H1 (cell line): ENCODE measurements around the gene ZNF648. TPM values are rescaled to one million over a fixed set of nuclear protein-coding genes. Genes with fewer than 3 reads are reported as not detected.
A peak's percentile ranks its signal among the peaks of the same experiment; 100 is the strongest.

ENCODE experiments used
- CTCF ChIA-PET: fragments of 300-600 bp; sonication (Branson Sonifier 250); formaldehyde crosslinking; loops from one replicate; lab custom pipeline; 2021; ENCODE audit not compliant: partially characterized antibody; lab: Charles Lee
- POLR2A ChIA-PET: fragments of 300-600 bp; sonication (Branson Sonifier 250); formaldehyde crosslinking; loops from one replicate; lab custom pipeline; 2021; ENCODE audit warnings: inconsistent platforms; ENCODE audit not compliant: partially characterized antibody; lab: Charles Lee
- DNase-seq, 2 experiments: peaks; one replicate each; pipeline versions ENCODE4 v3.0.0 to v3.0.0-alpha.2; 2010 to 2022; ENCODE audit warnings: low spot score in 2 of 2, low read depth in 1 of 2, mixed read lengths in 1 of 2
- FAIRE-seq: peaks from 2 replicates; lab custom pipeline; 2011; peaks lifted over from hg19 to GRCh38; lab: Jason Lieb, UNC
- H2AFZ ChIP-seq: 2 replicates; pipeline ENCODE4 v1.8.1; 2012; ENCODE audit warnings: low read length, inconsistent platforms
- H2AK5ac ChIP-seq: 2 replicates; pipeline ENCODE4 v1.6.1; 2013; ENCODE audit warnings: low read depth, low read length
- H2BK120ac ChIP-seq: replicated peaks from 2 replicates; pipeline ENCODE3; 2013; ENCODE audit warnings: low read depth, low read length, inconsistent platforms
- H2BK12ac ChIP-seq: 2 replicates; pipeline ENCODE4 v1.6.1; 2013; ENCODE audit warnings: low read depth, low read length
- H2BK15ac ChIP-seq: 2 replicates; pipeline ENCODE4 v1.6.1; 2013; ENCODE audit warnings: low read length
- H2BK20ac ChIP-seq: 2 replicates; pipeline ENCODE4 v1.6.1; 2013; ENCODE audit warnings: low read length
- H2BK5ac ChIP-seq: 2 replicates; pipeline ENCODE4 v1.6.1; 2013; ENCODE audit warnings: low read depth, low read length
- H3K14ac ChIP-seq: 2 replicates; pipeline ENCODE4 v1.6.1; 2013; ENCODE audit warnings: inconsistent platforms; ENCODE audit not compliant: insufficient read length
- H3K18ac ChIP-seq: 2 replicates; pipeline ENCODE4 v1.6.1; 2013; ENCODE audit warnings: low read length; ENCODE audit errors: extremely low read depth
- H3K23ac ChIP-seq: 2 replicates; pipeline ENCODE4 v1.6.1; 2013; ENCODE audit warnings: inconsistent platforms; ENCODE audit not compliant: insufficient read length
- H3K23me2 ChIP-seq: 2 replicates; pipeline ENCODE4 v1.6.1; 2013; ENCODE audit warnings: low read depth, low read length
- H3K27ac ChIP-seq: 2 replicates; pipeline ENCODE4 v1.6.1; 2011; ENCODE audit warnings: low read depth, low read length, inconsistent platforms
- H3K27me3 ChIP-seq, 4 experiments: replicated peaks in 1 of 4; 1 replicate in 1 of 4; 2 replicates in 3 of 4; pipeline versions ENCODE4 v1.6.1 to v1.8.1; 2011 to 2013; ENCODE audit warnings: low read length in 3 of 4, mild to moderate bottlenecking in 3 of 4, inconsistent platforms in 2 of 4, mixed read lengths in 2 of 4, moderate library complexity in 1 of 4; ENCODE audit not compliant: control insufficient read depth in 3 of 4, insufficient read depth in 3 of 4; ENCODE audit errors: extremely low read depth in 1 of 4
- H3K36me3 ChIP-seq, 4 experiments: 2 replicates each; pipeline versions ENCODE4 v1.6.1 to v1.8.1; 2011 to 2013; ENCODE audit warnings: mild to moderate bottlenecking in 4 of 4, low read length in 3 of 4, moderate library complexity in 2 of 4, control low read depth in 1 of 4, inconsistent platforms in 1 of 4; ENCODE audit not compliant: insufficient read depth in 4 of 4, control insufficient read depth in 2 of 4
- H3K4ac ChIP-seq: replicated peaks from 2 replicates; pipeline ENCODE3; 2013; ENCODE audit warnings: low read length, low read depth, mixed read lengths, inconsistent platforms; ENCODE audit not compliant: insufficient read length
- H3K4me1 ChIP-seq, 4 experiments: replicated peaks in 1 of 4; 1 replicate in 1 of 4; 2 replicates in 3 of 4; pipeline versions ENCODE4 v1.6.1 to v1.8.1; 2011 to 2013; ENCODE audit warnings: low read length in 3 of 4, inconsistent platforms in 2 of 4, mixed read lengths in 1 of 4; ENCODE audit not compliant: insufficient read depth in 4 of 4, control insufficient read depth in 3 of 4
- H3K4me2 ChIP-seq, 2 experiments: 2 replicates each; pipeline versions ENCODE4 v1.6.1 to v1.8.1; 2011 to 2013; ENCODE audit warnings: low read depth in 2 of 2, low read length in 2 of 2, control low read depth in 1 of 2, inconsistent platforms in 1 of 2, mild to moderate bottlenecking in 1 of 2; ENCODE audit not compliant: insufficient read depth in 1 of 2
- H3K4me3 ChIP-seq, 4 experiments: fragments of 200-600, 300-600 bp in 1 of 4; sonication (generic), shearing (Covaris generic), sonication (Bioruptor Twin) in 1 of 4; 2 replicates each; pipeline versions ENCODE4 v1.5.1 to v1.8.1; 2011 to 2016; ENCODE audit warnings: low read length in 4 of 4, low read depth in 3 of 4, control low read depth in 2 of 4, inconsistent platforms in 2 of 4, mild to moderate bottlenecking in 2 of 4, mixed read lengths in 1 of 4, moderate library complexity in 1 of 4; ENCODE audit not compliant: insufficient read depth in 2 of 4; ENCODE audit errors: extremely low read depth in 1 of 4
- H3K56ac ChIP-seq: replicated peaks from 2 replicates; pipeline ENCODE3; 2013; ENCODE audit warnings: low read depth, mild to moderate bottlenecking, mixed read lengths, low read length, inconsistent platforms; ENCODE audit not compliant: insufficient read length
- H3K79me1 ChIP-seq: 2 replicates; pipeline ENCODE4 v1.6.1; 2013; ENCODE audit warnings: low read depth, low read length, control low read depth
- H3K79me2 ChIP-seq, 2 experiments: 2 replicates each; pipeline versions ENCODE4 v1.6.1 to v1.8.1; 2012 to 2013; ENCODE audit warnings: low read length in 2 of 2, mild to moderate bottlenecking in 2 of 2, inconsistent platforms in 1 of 2; ENCODE audit not compliant: insufficient read depth in 2 of 2, control insufficient read depth in 1 of 2
- H3K9ac ChIP-seq, 4 experiments: replicated peaks in 1 of 4; 1 replicate in 1 of 4; 2 replicates in 3 of 4; pipeline versions ENCODE4 v1.6.1 to v1.8.1; 2011 to 2013; ENCODE audit warnings: low read depth in 3 of 4, low read length in 3 of 4, control low read depth in 2 of 4, mild to moderate bottlenecking in 2 of 4, moderate library complexity in 2 of 4, inconsistent platforms in 1 of 4; ENCODE audit errors: extremely low read depth in 1 of 4
- H3K9me3 ChIP-seq, 2 experiments: 2 replicates each; pipeline versions ENCODE4 v1.6.1 to v1.8.1; 2012 to 2013; ENCODE audit warnings: mild to moderate bottlenecking in 2 of 2, moderate library complexity in 2 of 2, control low read depth in 1 of 2, inconsistent platforms in 1 of 2, low read depth in 1 of 2, low read length in 1 of 2, mixed read lengths in 1 of 2; ENCODE audit not compliant: insufficient read depth in 2 of 2
- H4K20me1 ChIP-seq, 2 experiments: replicated peaks in 1 of 2; 2 replicates each; pipeline versions ENCODE3 to v1.8.1; 2011 to 2013; ENCODE audit warnings: inconsistent platforms in 2 of 2, low read length in 2 of 2, mild to moderate bottlenecking in 1 of 2; ENCODE audit not compliant: insufficient read depth in 2 of 2, control insufficient read depth in 1 of 2
- H4K5ac ChIP-seq: 2 replicates; pipeline ENCODE4 v1.6.1; 2013; ENCODE audit warnings: low read length, low read depth, mixed read lengths, inconsistent platforms; ENCODE audit not compliant: insufficient read length
- H4K8ac ChIP-seq: 2 replicates; pipeline ENCODE4 v1.8.0; 2013; ENCODE audit warnings: mild to moderate bottlenecking, moderate library complexity, low read length, inconsistent platforms; ENCODE audit not compliant: insufficient read depth; ENCODE audit errors: extremely low read depth
- H4K91ac ChIP-seq: replicated peaks from 2 replicates; pipeline ENCODE3; 2013; ENCODE audit warnings: low read length, mixed read lengths, inconsistent platforms; ENCODE audit not compliant: insufficient read length
- CBX5 ChIP-seq: fragments of 300-800, 300-1000 bp; sonication (generic); IDR thresholded peaks from 2 replicates; pipeline ENCODE4 v1.7.1; 2016; ENCODE audit warnings: antibody characterized with exemption, low read length, low read depth
- CBX8 ChIP-seq: fragments of 300-800, 300-1000 bp; sonication (generic); IDR thresholded peaks from 2 replicates; pipeline ENCODE4 v1.7.1; 2016; ENCODE audit warnings: low read depth, low read length, borderline replicate concordance
- CEBPB ChIP-seq: IDR thresholded peaks from 2 replicates; pipeline ENCODE4 v1.6.1; 2012; ENCODE audit warnings: low read depth, low read length
- CHD1 ChIP-seq: IDR thresholded peaks from 2 replicates; pipeline ENCODE4 v1.6.1; 2012; ENCODE audit warnings: low read depth, low read length, improper control_type of control experiment
- HDAC2 ChIP-seq, 2 experiments: fragments of 300-600 bp in 1 of 2; sonication (generic) in 1 of 2; IDR thresholded peaks; 2 replicates each; pipeline ENCODE4 v1.6.1; 2011 to 2012; ENCODE audit warnings: low read depth in 2 of 2, low read length in 2 of 2, mild to moderate bottlenecking in 2 of 2, moderate library complexity in 2 of 2, borderline replicate concordance in 1 of 2, inconsistent platforms in 1 of 2
- JUND ChIP-seq: IDR thresholded peaks from 2 replicates; pipeline ENCODE4 v1.6.1; 2011; ENCODE audit warnings: mild to moderate bottlenecking, improper control_type of control experiment, low read length
- MAFK ChIP-seq: IDR thresholded peaks from 2 replicates; pipeline ENCODE4 v1.6.1; 2012; ENCODE audit warnings: low read depth, mild to moderate bottlenecking, improper control_type of control experiment, low read length
- NRF1 ChIP-seq: IDR thresholded peaks from 2 replicates; pipeline ENCODE4 v1.6.1; 2011; ENCODE audit warnings: mild to moderate bottlenecking, low read depth, low read length, improper control_type of control experiment
- SP2 ChIP-seq: IDR thresholded peaks from 2 replicates; pipeline ENCODE4 v1.6.1; 2012; ENCODE audit warnings: mild to moderate bottlenecking, low read length, inconsistent platforms
- SP4 ChIP-seq: IDR thresholded peaks from 2 replicates; pipeline ENCODE4 v1.6.1; 2012; ENCODE audit warnings: low read length, inconsistent platforms
- YY1 ChIP-seq: IDR thresholded peaks from 2 replicates; pipeline ENCODE4 v1.6.1; 2011; ENCODE audit warnings: low read depth, mild to moderate bottlenecking, low read length
- ZNF274 ChIP-seq: IDR thresholded peaks from 2 replicates; pipeline ENCODE4 v1.7.0; 2012; ENCODE audit warnings: low read length, borderline replicate concordance; ENCODE audit errors: extremely low read depth
- WGBS, 2 experiments: shearing (Covaris generic) in 1 of 2; methylation state at CpG; one replicate each; pipeline versions ENCODE4 v1.1.6 to v1.1.7; 2013 to 2015; ENCODE audit warnings: low lambda C conversion rate in 2 of 2, mixed read lengths in 2 of 2, inconsistent platforms in 1 of 2, low coverage in 1 of 2, missing lambda C conversion rate in 1 of 2; ENCODE audit not compliant: insufficient replicate concordance in 2 of 2, insufficient coverage in 1 of 2, insufficient read length in 1 of 2; ENCODE audit errors: extremely low coverage in 1 of 2, missing lambda C conversion rate in 1 of 2; 5-methylcytosine and 5-hydroxymethylcytosine counted together
- polyA plus RNA-seq, 7 experiments: library from polyadenylated mRNA; depleted of rRNA in 3 of 7; stranded (reverse) in 5 of 7; unstranded in 2 of 7; fragments of >200 nt in 5 of 7; fragments of 200-250 nt in 2 of 7; gene quantifications; 1 replicate in 5 of 7; 2 replicates in 1 of 7; 4 replicates in 1 of 7; pipeline versions ENCODE4 v1.2.1 to v1.2.3, GENCODE V29; 2011 to 2013; ENCODE audit warnings: missing spikeins in 2 of 7, mixed read lengths in 2 of 7
- total RNA-seq: library from RNA; stranded (reverse); fragmentation: NEBNext Ultra II Directional; extraction: Animal tissue kit (Norgen Biotek cat#: 25700); gene quantifications from 2 replicates; pipeline ENCODE4 v1.2.1, GENCODE V29; 2021

ZNF648 gene
- total and polyA plus RNA-seq, 2 of the 8 experiments (the other 6 are each of a cell fraction or from before 2014, with no cell fraction given): 0.20 to 0.53 TPM

DNA sequence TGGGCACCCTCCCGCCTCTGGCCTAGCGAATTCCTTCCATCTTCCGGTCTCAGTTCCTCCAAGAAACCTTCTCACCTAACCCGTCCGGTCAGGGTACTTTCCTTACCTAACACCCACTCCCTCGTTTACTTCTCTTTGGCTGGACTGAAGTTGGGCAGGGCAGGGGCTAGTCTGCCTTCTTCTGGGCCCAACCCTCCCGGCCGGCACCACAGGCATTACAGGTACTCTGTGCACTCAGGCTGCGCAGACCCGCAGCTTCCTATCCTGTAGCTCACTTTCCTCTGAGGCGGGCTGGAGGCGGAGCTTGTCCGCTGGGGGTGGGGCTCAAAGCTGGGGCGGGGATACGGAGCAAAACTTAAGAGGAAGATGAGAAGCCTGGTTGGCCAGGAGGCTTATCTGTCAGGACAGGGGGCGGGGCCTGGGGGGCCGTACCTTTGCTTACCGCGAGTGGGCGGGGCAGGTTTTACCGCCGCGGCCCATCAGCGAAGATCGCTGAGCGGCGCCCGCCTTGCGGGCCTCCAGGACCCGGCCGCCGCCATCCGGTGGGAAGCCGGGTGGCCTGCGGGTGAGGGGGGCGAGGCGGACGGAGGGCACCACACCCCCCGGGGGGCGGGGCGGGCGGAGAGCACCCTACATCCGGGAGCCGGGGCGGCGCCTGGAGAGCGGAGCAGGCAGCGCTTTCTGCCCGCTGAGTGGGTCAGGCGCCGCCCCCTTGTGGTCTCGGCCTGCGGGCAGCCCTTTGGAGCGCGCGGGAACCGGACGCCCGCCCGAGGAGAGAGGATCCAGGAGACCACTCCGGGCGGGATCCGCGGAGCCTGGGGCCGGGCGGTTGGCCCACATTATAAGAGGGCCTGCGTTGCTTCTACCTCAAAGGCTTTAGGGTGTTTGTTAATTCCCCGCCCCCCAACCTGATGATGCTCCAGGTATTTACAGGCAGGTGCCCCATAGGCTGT lies 31.9 kb downstream of the ZNF648 start:
- no peaks in the 10 kb centered on the region for H3K9me3 ChIP-seq
- peak overlapping the region; percentile 91 for H3K56ac ChIP-seq
- 2% methylated on average over 38 of the region's 68 CpGs; no CpG with 5 or more reads in 1 of the 2 experiments for WGBS, 2 experiments
- H2AFZ ChIP-seq: peak overlapping the region; percentile 34; the same call in 1 of the 2 replicates
- H2BK5ac ChIP-seq: peak overlapping the region; percentile 89
- no peak overlapping the region for H3K14ac ChIP-seq
- H3K27me3 ChIP-seq: no peaks in the 10 kb centered on the region; a peak in 1 of 7 replicates
- no peaks in the 10 kb centered on the region for H3K79me1 ChIP-seq
- peak overlapping the region; percentile 34 for H2BK15ac ChIP-seq
- peak overlapping the region; percentile 93 for H4K91ac ChIP-seq
- peak overlapping the region; percentile 61 for H3K27ac ChIP-seq
- ChIA-PET CTCF (interaction anchor here (0.6 kb wide), 1 partner anchor 292 kb away, joined by 4 read pairs; no protein-coding TSS in a partner anchor), POLR2A (no interaction called here)
- FAIRE-seq: no peak
- H2AK5ac ChIP-seq: no peak overlapping the region
- H2BK120ac ChIP-seq: no peak overlapping the region
- no peaks in the 10 kb centered on the region for H3K79me2 ChIP-seq
- H3K4ac ChIP-seq: no peak overlapping the region
- H3K9ac ChIP-seq: peak overlapping the region; percentile 69 to 80 (median 77)
- H4K20me1 ChIP-seq: no peaks in the 10 kb centered on the region
- no peak overlapping the region for H3K23ac ChIP-seq
- peaks cover 0 to 4% (median 2%) of the 10 kb centered on the region in 4 experiments; a peak in 3 of 7 replicates for H3K4me1 ChIP-seq
- no peaks in the 10 kb centered on the region for H3K36me3 ChIP-seq
- H4K5ac ChIP-seq: peak overlapping the region; percentile 88
- peak overlapping the region; percentile 61 to 79 (median 74) for H3K4me3 ChIP-seq
- H2BK20ac ChIP-seq: no peak overlapping the region
- peak; percentile 94 to 99 for DNase-seq
- peak overlapping the region; percentile 96; the same call in 1 of the 2 replicates for H4K8ac ChIP-seq
- peak overlapping the region; percentile 89 for H3K18ac ChIP-seq
- peak overlapping the region; percentile 80 to 89 for H3K4me2 ChIP-seq
- peaks cover 7% of the 10 kb centered on the region; the same call in 1 of the 2 replicates for H3K23me2 ChIP-seq
- no peak overlapping the region for H2BK12ac ChIP-seq
- no peak for TF ChIP-seq CBX5
- peak; percentile 83; the same call in 1 of the 2 replicates for TF ChIP-seq SP4
- TF ChIP-seq HDAC2 (IDR thresholded peaks at IDR 0.05; ENCODE audit: borderline replicate concordance in 1 of 2, low read depth in 2 of 2, low read length in 2 of 2): no peak
- TF ChIP-seq CHD1: no peak
- no peak for TF ChIP-seq MAFK
- no peak for TF ChIP-seq JUND
- no peak for TF ChIP-seq ZNF274
- TF ChIP-seq YY1: 0 out of 2 replicates have a peak, but pooled peaks have one; percentile 6
- no peak for TF ChIP-seq CBX8
- TF ChIP-seq NRF1: peak; percentile 20; the same call in 1 of the 2 replicates
- no peak for TF ChIP-seq CEBPB
- peak; percentile 32 for TF ChIP-seq SP2
